Heart left ventricle (tissue), 16 donors: ENCODE data around the gene GAPDH. TPM values are rescaled to one million over a fixed set of nuclear protein-coding genes. Genes with fewer than 3 reads are reported as not detected.

Source experiments
- ATAC-seq, 4 donors: fragments of 200-7000 bp; cut with Tn5 transposase; one replicate each; pipeline ENCODE4 v1.9.1; 2020 to 2022; ENCODE audit warnings: moderate library complexity in 4 of 4, mild to moderate bottlenecking in 3 of 4, moderate number of reproducible peaks in 1 of 4
- DNase-seq, 5 donors: peaks; one replicate each; pipeline ENCODE4 v3.0.0-alpha.2; 2020
- H3K27ac ChIP-seq, 12 donors: fragments of 200-600 bp; sonication (generic) in 4 of 12; one replicate each; pipeline versions ENCODE4 v1.5.0 to v1.8.0; 2016 to 2022; ENCODE audit warnings: mild to moderate bottlenecking in 2 of 12
- H3K27me3 ChIP-seq, 9 donors: fragments of 200-600 bp; sonication (generic) in 2 of 9; one replicate each; pipeline versions ENCODE4 v1.5.1 to v1.8.0; 2016 to 2022; ENCODE audit warnings: mild to moderate bottlenecking in 3 of 9
- H3K36me3 ChIP-seq, 9 donors: fragments of 200-600 bp; sonication (generic) in 2 of 9; one replicate each; pipeline versions ENCODE4 v1.5.0 to v1.8.0; 2018 to 2022; ENCODE audit warnings: mild to moderate bottlenecking in 2 of 9
- H3K4me1 ChIP-seq, 12 donors: fragments of 200-600 bp; sonication (generic) in 4 of 12; one replicate each; pipeline versions ENCODE4 v1.5.0 to v1.8.0; 2016 to 2022; ENCODE audit warnings: mild to moderate bottlenecking in 3 of 12
- H3K4me3 ChIP-seq, 12 donors: fragments of 200-600 bp; sonication (generic) in 4 of 12; one replicate each; pipeline versions ENCODE4 v1.5.0 to v1.8.0; 2017 to 2022; ENCODE audit warnings: mild to moderate bottlenecking in 9 of 12, moderate library complexity in 4 of 12
- H3K9me3 ChIP-seq, 12 donors: fragments of 200-600 bp; sonication (generic) in 4 of 12; one replicate each; pipeline versions ENCODE4 v1.5.0 to v1.8.0; 2016 to 2022; ENCODE audit warnings: mild to moderate bottlenecking in 1 of 12
- POLR2A ChIP-seq, 2 donors: fragments of 450-650 bp; IDR thresholded peaks; one replicate each; pipeline ENCODE4 v1.6.1; 2017; ENCODE audit warnings: antibody characterized with exemption in 2 of 2, mild to moderate bottlenecking in 2 of 2, moderate library complexity in 2 of 2
- WGBS, 4 donors: extraction: QIAGEN DNeasy Blood & Tissue Kit in 2 of 4; methylation state at CpG; one replicate each; pipeline versions ENCODE4 v1.1.5 to v1.1.7; 2013 to 2018; 5-methylcytosine and 5-hydroxymethylcytosine counted together
- intact Hi-C, 10 donors: fragments of 100-400 bp; cut with DNase I; formaldehyde crosslinking; loops; one replicate each; pipeline versions ENCODE4 v1.11.1 to v1.14.2; 2022
- polyA plus RNA-seq, 2 donors: library from polyadenylated mRNA; stranded (reverse); fragments of 200-250 nt; gene quantifications; one replicate each; pipeline ENCODE4 v1.2.3, GENCODE V29; 2013
- total RNA-seq, 9 donors: library from RNA; depleted of rRNA in 2 of 9; stranded (reverse); fragments of >200 nt in 2 of 9; fragmentation: NEBNext Ultra II Directional in 3 of 9; extraction: Animal tissue kit (Norgen Biotek cat#: 25700) in 3 of 9; gene quantifications; one replicate each; pipeline versions ENCODE4 v1.1.0 to v1.2.4, GENCODE V29; 2016 to 2023
- TF ChIP-seq, protein P1 (sequence below), 12 donors: fragments of 200-600 bp; sonication (generic) in 4 of 12; IDR thresholded peaks; one replicate each; pipeline versions ENCODE4 v1.5.0 to v1.8.0; 2018 to 2022; ENCODE audit warnings: antibody characterized with exemption in 12 of 12, mild to moderate bottlenecking in 5 of 12
- donor health status: ischemic (EF 13 %, LVEDD 7.1; RV severe dilation, severe dysfunction).
- donor health status: healthy with polysubstance abuse.
- donor health status: DM: no; HTN: yes; CAD: no.
- donor health status: DM: no; HTN: no; CAD: no.
- donor health status: ischemic (EF 25% LVEDD 6.9; RV normal size, moderate dysfunction).
- donor health status: ischemic (EF 25% LVEDD 5.7; RV mildly dilated, moderate dysfunction).
- donor health status: healthy.
- donor health status: DM: yes; HTN: yes; CAD: no.
- donor health status: ischemic (EF 35%, LVEDD 5.7; RV mildly dilated, moderate dysfunction).
- donor health status: nonischemic (EF 11% LVEDD 7.7; RV severe dilation, severe dysfunction).
- donor health status: DM: yes; HTN: yes; CAD: no.
- donor health status: PGD.
- donor health status: ischemic (EF 29% LVEDD 5.4; RV normal size, mild dysfunction).
- donor health status: nonischemic (EF 23%, LVEDD 6.1; RV moderate dilation, normal function).

The GAPDH gene
- total and polyA plus RNA-seq, 11 donors: 3,379 to 7,430 (median 4,887) TPM

DNA sequence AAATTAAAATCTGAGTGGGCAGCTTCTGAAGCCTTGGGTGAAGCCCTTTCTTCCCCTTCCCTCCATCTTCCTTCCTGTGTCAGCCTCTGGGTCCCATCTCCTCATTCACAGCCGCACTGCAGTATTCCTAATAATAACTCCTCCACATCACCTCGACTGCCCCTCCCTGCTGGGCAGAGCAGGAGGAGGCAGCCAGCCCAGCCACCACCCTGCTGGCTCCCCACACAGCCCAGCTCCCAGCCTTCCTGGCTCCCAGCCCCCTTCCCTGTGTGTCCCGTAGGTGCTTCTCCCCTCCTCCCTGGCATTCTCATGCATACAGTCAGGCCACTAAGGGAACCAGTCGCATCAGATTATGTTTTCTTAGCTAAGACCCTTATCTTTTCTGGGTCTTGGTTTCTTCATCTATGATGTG is 17.8 kb downstream of the GAPDH start:
- peak; percentile 77 to 91 (median 83) for DNase-seq
- WGBS, 4 donors: 2 to 21% (median 8%) methylated on average over 4 of the region's 4 CpGs
- H3K9me3 ChIP-seq: no peaks in the 10 kb centered on the region
- H3K4me1 ChIP-seq: peaks cover 10 to 88% (median 80%) of the 10 kb centered on the region in 12 donors
- H3K4me3 ChIP-seq: peak overlapping the region in 9 of 12 donors; percentile 31 to 98 (median 92)
- intact Hi-C loops: loop anchor here in 3 of 10 donors (2.0 to 10.0 kb wide), 4 partner anchors 17 to 207 kb away; partner anchors contain the start of genes GAPDH (in 2 of the 3) and TNFRSF1A (in 1 of the 3)
- H3K27me3 ChIP-seq: no peaks in the 10 kb centered on the region
- H3K36me3 ChIP-seq: peaks cover 0 to 39% (median 31%) of the 10 kb centered on the region in 9 donors
- peak; percentile 61 to 72 (median 64) for ATAC-seq
- H3K27ac ChIP-seq: peak overlapping the region; percentile 77 to 96 (median 90)
- TF ChIP-seq POLR2A (IDR thresholded peaks at IDR 0.05): no peak
- TF ChIP-seq, protein P1, sequence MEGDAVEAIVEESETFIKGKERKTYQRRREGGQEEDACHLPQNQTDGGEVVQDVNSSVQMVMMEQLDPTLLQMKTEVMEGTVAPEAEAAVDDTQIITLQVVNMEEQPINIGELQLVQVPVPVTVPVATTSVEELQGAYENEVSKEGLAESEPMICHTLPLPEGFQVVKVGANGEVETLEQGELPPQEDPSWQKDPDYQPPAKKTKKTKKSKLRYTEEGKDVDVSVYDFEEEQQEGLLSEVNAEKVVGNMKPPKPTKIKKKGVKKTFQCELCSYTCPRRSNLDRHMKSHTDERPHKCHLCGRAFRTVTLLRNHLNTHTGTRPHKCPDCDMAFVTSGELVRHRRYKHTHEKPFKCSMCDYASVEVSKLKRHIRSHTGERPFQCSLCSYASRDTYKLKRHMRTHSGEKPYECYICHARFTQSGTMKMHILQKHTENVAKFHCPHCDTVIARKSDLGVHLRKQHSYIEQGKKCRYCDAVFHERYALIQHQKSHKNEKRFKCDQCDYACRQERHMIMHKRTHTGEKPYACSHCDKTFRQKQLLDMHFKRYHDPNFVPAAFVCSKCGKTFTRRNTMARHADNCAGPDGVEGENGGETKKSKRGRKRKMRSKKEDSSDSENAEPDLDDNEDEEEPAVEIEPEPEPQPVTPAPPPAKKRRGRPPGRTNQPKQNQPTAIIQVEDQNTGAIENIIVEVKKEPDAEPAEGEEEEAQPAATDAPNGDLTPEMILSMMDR (IDR thresholded peaks at IDR 0.05): no peak

DNA sequence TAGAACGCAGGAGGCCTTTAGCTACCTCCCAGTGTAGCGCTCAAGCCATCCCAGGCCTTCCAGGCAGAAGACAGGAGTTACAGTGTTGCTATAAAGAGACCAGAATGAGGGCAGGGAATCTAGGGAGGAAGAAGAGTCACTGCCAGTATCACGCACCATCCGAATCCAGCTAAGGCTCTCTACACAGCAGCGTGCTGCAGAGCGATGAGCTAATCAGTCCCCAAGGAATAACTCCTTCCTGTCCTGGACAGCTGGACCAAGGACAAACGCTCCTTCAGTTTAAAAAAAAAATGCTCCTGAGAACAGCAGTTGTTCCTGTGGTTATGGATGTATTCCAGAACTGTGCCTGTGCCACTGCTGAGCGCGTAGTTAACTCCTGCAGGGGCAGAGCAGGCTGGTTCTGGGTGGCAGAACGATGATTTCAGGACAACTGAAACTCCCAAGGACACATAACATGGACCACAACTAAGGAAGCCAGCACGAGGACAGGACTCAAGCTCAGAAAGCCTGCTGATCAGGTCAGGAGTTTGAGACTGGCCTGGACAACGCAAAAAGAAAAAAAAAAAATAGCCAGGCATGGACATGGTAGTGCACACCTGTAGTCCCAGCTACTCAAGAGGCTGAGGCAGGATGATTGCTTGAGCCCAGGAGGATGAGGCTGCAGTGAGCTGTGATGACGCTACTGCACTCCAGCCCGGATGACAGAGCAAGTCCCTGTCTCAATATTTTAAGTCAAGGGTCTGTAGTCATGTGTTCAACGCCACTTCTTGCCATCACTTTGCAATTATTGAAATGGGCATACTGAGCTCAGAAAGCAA is 18.9 kb downstream of the GAPDH start:
- intact Hi-C loops: loop anchor here in 3 of 10 donors (2.0 to 10.0 kb wide), 4 partner anchors 18 to 208 kb away; partner anchors contain the start of genes GAPDH (in 2 of the 3) and TNFRSF1A (in 1 of the 3)
- Histone ChIP-seq H3K4me1 (peaks cover 6 to 84% (median 71%) of the 10 kb centered on the region in 12 donors), H3K36me3 (peaks cover 0 to 32% (median 24%) of the 10 kb centered on the region in 9 donors), H3K9me3 (no peaks in the 10 kb centered on the region), H3K27me3 (no peaks in the 10 kb centered on the region), H3K27ac (peak overlapping the region; percentile 77 to 96 (median 90)), H3K4me3 (peak overlapping the region in 11 of 12 donors; percentile 7 to 98 (median 93))
- 8 to 24% (median 15%) methylated on average over 15 of the region's 15 CpGs for WGBS, 4 donors
- DNase-seq (peak; percentile 61 to 80 (median 77)), ATAC-seq (peak; percentile 10 to 52 (median 40))
- TF ChIP-seq, protein P1 (IDR thresholded peaks at IDR 0.05): no peak
- TF ChIP-seq POLR2A (IDR thresholded peaks at IDR 0.05): no peak

GRCh38 chr12:6554168-6555017 is 20.1 kb downstream of the GAPDH start:
- no peaks in the 10 kb centered on the region for H3K27me3 ChIP-seq
- peak overlapping the region; percentile 87 to 98 (median 93) for H3K4me3 ChIP-seq
- peak; percentile 79 to 89 (median 86) for DNase-seq
- no peaks in the 10 kb centered on the region for H3K9me3 ChIP-seq
- TF ChIP-seq POLR2A (IDR thresholded peaks at IDR 0.05): no peak
- TF ChIP-seq, protein P1 (IDR thresholded peaks at IDR 0.05): peak; percentile 37 to 77 (median 64)
- WGBS, 4 donors: 6 to 13% (median 7%) methylated on average over 22 of the region's 22 CpGs
- peaks cover 0 to 31% (median 24%) of the 10 kb centered on the region in 9 donors for H3K36me3 ChIP-seq
- intact Hi-C loops: loop anchor here in 5 of 10 donors (2.0 to 10.0 kb wide), 3 partner anchors 20 to 210 kb away; partner anchors contain the start of genes GAPDH (in 1 of the 5) and TNFRSF1A (in 1 of the 5)
- H3K4me1 ChIP-seq: peaks cover 6 to 75% (median 62%) of the 10 kb centered on the region in 12 donors
- H3K27ac ChIP-seq: peak overlapping the region; percentile 31 to 96 (median 90)
- ATAC-seq: peak; percentile 24 to 51 (median 39)
